ENCODE results near the gene OSM. TPM values are rescaled to one million over a fixed set of nuclear protein-coding genes. Genes with fewer than 3 reads are reported as not detected.

Gene OSM
- total RNA-seq, 2 donors from 2014 or later = not detected

GRCh38 chr22:30233582-30233981 is 33.1 kb downstream of the OSM start:
- TF ChIP-seq, protein P1, sequence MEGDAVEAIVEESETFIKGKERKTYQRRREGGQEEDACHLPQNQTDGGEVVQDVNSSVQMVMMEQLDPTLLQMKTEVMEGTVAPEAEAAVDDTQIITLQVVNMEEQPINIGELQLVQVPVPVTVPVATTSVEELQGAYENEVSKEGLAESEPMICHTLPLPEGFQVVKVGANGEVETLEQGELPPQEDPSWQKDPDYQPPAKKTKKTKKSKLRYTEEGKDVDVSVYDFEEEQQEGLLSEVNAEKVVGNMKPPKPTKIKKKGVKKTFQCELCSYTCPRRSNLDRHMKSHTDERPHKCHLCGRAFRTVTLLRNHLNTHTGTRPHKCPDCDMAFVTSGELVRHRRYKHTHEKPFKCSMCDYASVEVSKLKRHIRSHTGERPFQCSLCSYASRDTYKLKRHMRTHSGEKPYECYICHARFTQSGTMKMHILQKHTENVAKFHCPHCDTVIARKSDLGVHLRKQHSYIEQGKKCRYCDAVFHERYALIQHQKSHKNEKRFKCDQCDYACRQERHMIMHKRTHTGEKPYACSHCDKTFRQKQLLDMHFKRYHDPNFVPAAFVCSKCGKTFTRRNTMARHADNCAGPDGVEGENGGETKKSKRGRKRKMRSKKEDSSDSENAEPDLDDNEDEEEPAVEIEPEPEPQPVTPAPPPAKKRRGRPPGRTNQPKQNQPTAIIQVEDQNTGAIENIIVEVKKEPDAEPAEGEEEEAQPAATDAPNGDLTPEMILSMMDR (IDR thresholded peaks at IDR 0.05) = no peak
- H3K9me3 ChIP-seq = no peaks in the 10 kb centered on the region
- no peak for DNase-seq
- H3K4me3 ChIP-seq = no peak overlapping the region
- peaks cover 20% of the 10 kb centered on the region for H3K4me1 ChIP-seq
- H3K27me3 ChIP-seq = no peaks in the 10 kb centered on the region
- intact Hi-C loops (cut with DNase I) = no loop called here
- no peak for ATAC-seq
- no peaks in the 10 kb centered on the region for H3K36me3 ChIP-seq (replicated peaks in 1 of 2; ENCODE audit: insufficient read depth in 1 of 2, low read depth in 2 of 2)
- H3K27ac ChIP-seq = no peak overlapping the region
- WGBS, 2 donors = 80 to 89% methylated on average over 3 to 6 of the region's 6 CpGs

DNA sequence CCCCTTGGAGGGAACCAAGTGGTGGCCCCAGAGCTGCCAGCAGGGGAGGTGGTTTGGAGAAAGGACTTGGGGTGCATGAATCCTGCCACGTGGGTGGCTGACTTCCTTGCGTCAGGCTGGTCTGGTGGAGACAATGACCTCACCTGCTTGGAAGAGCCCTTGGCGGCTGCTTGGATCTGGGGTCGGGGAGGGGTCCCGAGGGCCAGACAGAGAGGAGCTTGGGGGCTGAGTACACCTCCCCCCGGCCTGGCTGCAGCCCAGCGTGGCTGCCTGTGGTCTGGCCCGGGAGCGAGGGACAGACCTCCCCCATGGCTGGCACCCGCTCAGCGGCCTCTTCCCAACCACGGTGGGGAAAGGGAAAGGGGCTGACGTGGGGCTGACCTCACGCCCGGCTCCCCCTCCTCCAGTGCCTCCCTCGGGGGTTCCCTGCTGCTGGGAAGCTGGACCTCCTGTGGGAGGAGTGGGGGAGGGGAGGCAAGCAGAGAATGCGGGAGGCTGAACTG is 33.9 kb downstream of the OSM start:
- no peak overlapping the region for H3K4me3 ChIP-seq
- ATAC-seq (no peak), DNase-seq (no peak)
- H3K27ac ChIP-seq = no peak overlapping the region
- intact Hi-C loops (cut with DNase I) = no loop called here
- TF ChIP-seq POLR2A (IDR thresholded peaks at IDR 0.05) = no peak
- TF ChIP-seq, protein P1 (IDR thresholded peaks at IDR 0.05) = no peak
- H3K36me3 ChIP-seq (replicated peaks in 1 of 2; ENCODE audit: insufficient read depth in 1 of 2, low read depth in 2 of 2) = no peaks in the 10 kb centered on the region
- no peaks in the 10 kb centered on the region for H3K9me3 ChIP-seq
- H3K4me1 ChIP-seq = peaks cover 20% of the 10 kb centered on the region
- H3K27me3 ChIP-seq = no peaks in the 10 kb centered on the region
- 38 to 42% methylated on average over 17 of the region's 17 CpGs for WGBS, 2 donors

DNA sequence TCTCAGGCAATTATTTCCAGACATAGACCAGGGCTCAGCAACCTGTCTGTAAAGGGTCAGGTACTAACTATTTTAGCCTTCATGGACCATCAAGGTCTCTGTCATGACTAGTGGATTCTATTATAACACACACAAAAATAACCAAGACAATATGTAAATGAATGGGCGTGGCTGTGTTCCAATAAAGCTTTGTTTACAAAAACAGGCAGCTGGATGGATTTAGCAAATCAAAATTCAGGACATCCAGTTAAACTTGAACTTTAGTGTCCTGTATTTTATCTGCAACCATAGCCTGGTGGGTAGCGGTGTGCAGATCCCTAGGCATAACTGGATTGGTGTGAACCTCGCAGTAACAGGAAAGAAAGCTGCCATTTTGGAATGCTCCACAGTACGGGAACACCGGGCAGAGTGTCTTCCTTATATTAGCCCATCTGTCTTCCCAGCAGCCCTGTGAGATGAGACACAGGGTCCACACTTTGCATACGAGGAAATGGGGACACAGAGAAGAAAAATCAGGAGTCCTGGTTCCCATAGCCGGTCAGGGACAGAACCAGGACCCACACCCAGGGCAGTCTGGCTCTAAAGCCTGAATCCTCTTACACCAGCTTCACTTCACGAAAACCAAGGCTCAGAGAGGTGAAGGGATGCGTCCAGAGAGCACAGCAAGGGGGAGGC is 35.7 kb downstream of the OSM start:
- Histone ChIP-seq H3K4me3 (no peak overlapping the region), H3K4me1 (peaks cover 16% of the 10 kb centered on the region), H3K27ac (no peak overlapping the region), H3K36me3 (replicated peaks in 1 of 2; ENCODE audit: insufficient read depth in 1 of 2, low read depth in 2 of 2) (no peaks in the 10 kb centered on the region), H3K9me3 (no peaks in the 10 kb centered on the region), H3K27me3 (no peaks in the 10 kb centered on the region)
- WGBS, 2 donors = 81 to 88% methylated on average over 9 of the region's 9 CpGs
- no peak for ATAC-seq
- no peak for DNase-seq
- intact Hi-C loops (cut with DNase I) = no loop called here
- no peak for TF ChIP-seq POLR2A (IDR thresholded peaks at IDR 0.05)
- TF ChIP-seq, protein P1 (IDR thresholded peaks at IDR 0.05) = no peak

DNA sequence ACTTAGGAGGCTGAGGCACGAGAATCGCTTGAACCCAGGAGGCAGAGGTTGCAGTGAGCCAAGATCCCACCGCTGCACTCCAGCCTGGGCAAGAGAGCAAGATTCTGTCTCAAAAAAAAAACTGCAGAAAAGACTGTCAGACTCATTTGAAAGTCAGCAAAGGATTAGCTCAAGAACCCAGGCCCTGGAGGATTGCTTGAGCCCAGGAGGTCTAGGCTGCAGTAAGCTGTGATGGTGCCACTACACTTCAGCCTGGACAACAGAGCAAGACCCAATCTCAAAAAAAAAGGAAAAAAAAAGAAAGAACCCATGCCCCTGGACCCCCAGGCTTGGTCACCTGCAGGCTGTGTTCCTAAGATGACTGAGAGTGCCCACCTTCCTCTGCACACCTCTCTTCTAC is 36.3 kb downstream of the OSM start:
- Histone ChIP-seq H3K4me3 (no peak overlapping the region), H3K4me1 (peaks cover 10% of the 10 kb centered on the region), H3K36me3 (replicated peaks in 1 of 2; ENCODE audit: insufficient read depth in 1 of 2, low read depth in 2 of 2) (no peaks in the 10 kb centered on the region), H3K9me3 (no peaks in the 10 kb centered on the region), H3K27ac (no peak overlapping the region), H3K27me3 (no peaks in the 10 kb centered on the region)
- WGBS, 2 donors = 90 to 92% methylated on average over 3 of the region's 3 CpGs
- no peak for ATAC-seq
- intact Hi-C loops (cut with DNase I) = no loop called here
- DNase-seq = no peak
- no peak for TF ChIP-seq POLR2A (IDR thresholded peaks at IDR 0.05)
- TF ChIP-seq, protein P1 (IDR thresholded peaks at IDR 0.05) = no peak

All from body of pancreas (tissue), 4 donors.